HFFc6 (cell line): ENCODE data around the gene COL1A2. TPM values are rescaled to one million over a fixed set of nuclear protein-coding genes. Genes with fewer than 3 reads are reported as not detected.
A peak's percentile ranks its signal among the peaks of the same experiment; 100 is the strongest.

Source experiments
- DNase-seq: peaks from one replicate; pipeline ENCODE4 v3.0.0-alpha.2; 2018
- H3K27ac Mint-ChIP-seq: 2 replicates; pipeline ENCODE4 v1.8.0; 2020; ENCODE audit warnings: mild to moderate bottlenecking, mixed read lengths
- H3K27me3 Mint-ChIP-seq: 2 replicates; pipeline ENCODE4 v1.8.0; 2021; ENCODE audit warnings: mild to moderate bottlenecking, moderate library complexity, mixed read lengths; ENCODE audit not compliant: insufficient read depth
- H3K36me3 Mint-ChIP-seq: 2 replicates; pipeline ENCODE4 v1.8.0; 2021; ENCODE audit warnings: low read depth, mixed read lengths
- H3K4me1 Mint-ChIP-seq: 2 replicates; pipeline ENCODE4 v1.8.0; 2020; ENCODE audit warnings: low read depth, mixed read lengths
- H3K4me3 Mint-ChIP-seq: 2 replicates; pipeline ENCODE4 v1.8.0; 2020; ENCODE audit warnings: mild to moderate bottlenecking, moderate library complexity, mixed read lengths
- H3K9me3 Mint-ChIP-seq: 2 replicates; pipeline ENCODE4 v1.8.0; 2020; ENCODE audit warnings: mild to moderate bottlenecking, mixed read lengths
- CTCF ChIP-seq: fragments of 200-600 bp; sonication (generic); IDR thresholded peaks from 2 replicates; pipeline ENCODE4 v1.5.0; 2021; ENCODE audit warnings: antibody characterized with exemption, mild to moderate bottlenecking
- total RNA-seq, 6 experiments: library from RNA; stranded (reverse); fragmentation: NEBNext Ultra II Directional; extraction: Animal tissue kit (Norgen Biotek cat#: 25700); gene quantifications; 2 replicates in 1 of 6; 3 replicates in 5 of 6; pipeline ENCODE4 v1.2.3, GENCODE V29; 2021

COL1A2 gene
- total RNA-seq, 6 experiments from 2014 or later, result 3,728 to 6,317 (median 3,918) TPM

DNA sequence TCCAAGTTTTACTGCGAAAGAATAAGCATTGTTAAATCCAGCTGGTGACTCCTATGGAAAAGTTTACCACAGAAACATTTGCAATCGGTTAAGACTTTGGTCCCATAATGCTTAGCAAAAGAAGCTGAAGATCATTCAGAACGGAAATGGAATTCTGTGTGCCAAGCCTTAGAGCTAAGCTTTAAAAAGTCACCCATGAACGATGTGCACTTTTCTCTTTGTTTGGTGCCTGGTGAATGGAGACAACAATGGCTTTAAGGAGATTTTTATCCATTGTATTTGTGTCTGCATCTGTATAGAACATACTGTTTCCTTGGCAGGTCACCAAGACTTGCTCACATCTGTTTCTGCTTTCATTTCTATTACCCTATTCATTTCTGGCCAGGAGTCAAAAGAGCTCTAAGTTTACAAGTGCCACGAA is 26.3 kb upstream of the COL1A2 start:
- Mint-ChIP-seq H3K27me3 (no peaks in the 10 kb centered on the region), H3K27ac (peak overlapping the region; percentile 93), H3K36me3 (peaks cover 10% of the 10 kb centered on the region), H3K4me3 (peak overlapping the region; percentile 74), H3K9me3 (no peaks in the 10 kb centered on the region), H3K4me1 (peaks cover 87% of the 10 kb centered on the region)
- no peak for TF ChIP-seq CTCF
- peak; percentile 84 for DNase-seq

- peak overlapping the region; percentile 92 for H3K27ac Mint-ChIP-seq
- no peaks in the 10 kb centered on the region for H3K9me3 Mint-ChIP-seq
- H3K4me1 Mint-ChIP-seq, result peaks cover 83% of the 10 kb centered on the region
- peak; percentile 46; the same call in 1 of the 2 replicates for TF ChIP-seq CTCF
- peak overlapping the region; percentile 87 for H3K4me3 Mint-ChIP-seq
- H3K36me3 Mint-ChIP-seq, result peaks cover 19% of the 10 kb centered on the region
- no peaks in the 10 kb centered on the region for H3K27me3 Mint-ChIP-seq
- DNase-seq, result peak; percentile 88
Measured at GRCh38 chr7:94374231-94374630, 20.5 kb upstream of the COL1A2 start.

DNA sequence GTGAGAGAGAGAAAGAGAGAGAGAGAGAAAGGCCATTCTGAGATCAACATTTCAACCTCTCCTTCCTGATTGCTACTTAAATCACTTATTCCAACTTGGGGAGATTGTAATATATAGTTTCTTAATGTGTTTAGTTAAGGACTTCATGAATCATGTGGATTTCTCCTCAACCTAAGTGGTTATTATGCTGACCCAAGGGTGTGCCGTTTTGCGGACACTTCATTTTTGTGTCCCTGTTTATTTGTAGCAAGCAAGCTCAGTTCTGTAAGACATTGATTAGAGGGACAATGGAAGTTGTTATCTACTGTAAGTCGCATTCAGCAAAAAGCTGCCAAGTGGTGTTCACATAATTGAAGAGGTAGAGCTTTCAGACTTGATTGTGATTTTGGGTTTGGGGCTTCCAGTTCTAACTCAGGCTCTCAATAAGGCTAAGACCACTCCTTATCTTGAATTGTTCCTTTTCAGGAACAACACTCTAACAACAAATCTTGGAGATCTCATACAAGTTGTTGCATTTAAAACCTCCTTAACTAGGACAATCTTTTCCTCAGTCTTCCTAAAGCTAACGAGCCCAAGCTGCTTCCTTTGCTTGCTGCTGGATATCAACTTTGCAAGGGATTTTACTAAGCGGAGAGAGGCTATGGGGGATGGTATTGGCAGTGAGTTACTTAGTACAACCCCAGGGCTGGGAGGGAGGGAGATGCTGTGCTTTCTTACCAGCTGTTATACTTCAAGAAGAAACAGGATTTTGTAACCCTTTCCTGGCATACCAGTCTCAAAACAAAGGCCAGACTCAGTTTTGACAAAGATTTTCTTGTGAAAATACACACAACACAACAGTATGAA is 19.8 kb upstream of the COL1A2 start:
- TF ChIP-seq CTCF, result no peak
- DNase-seq, result peak; percentile 85
- Mint-ChIP-seq H3K4me1 (peaks cover 76% of the 10 kb centered on the region), H3K9me3 (no peaks in the 10 kb centered on the region), H3K27ac (peak overlapping the region; percentile 92), H3K27me3 (no peaks in the 10 kb centered on the region), H3K4me3 (peak overlapping the region; percentile 87), H3K36me3 (peaks cover 24% of the 10 kb centered on the region)

GRCh38 chr7:94375691-94376090 is 19.0 kb upstream of the COL1A2 start:
- no peaks in the 10 kb centered on the region for H3K9me3 Mint-ChIP-seq
- no peaks in the 10 kb centered on the region for H3K27me3 Mint-ChIP-seq
- peaks cover 71% of the 10 kb centered on the region for H3K4me1 Mint-ChIP-seq
- H3K27ac Mint-ChIP-seq, result peak overlapping the region; percentile 92
- TF ChIP-seq CTCF, result no peak
- H3K4me3 Mint-ChIP-seq, result peak overlapping the region; percentile 87
- DNase-seq, result peak; percentile 96
- peaks cover 24% of the 10 kb centered on the region for H3K36me3 Mint-ChIP-seq

DNA sequence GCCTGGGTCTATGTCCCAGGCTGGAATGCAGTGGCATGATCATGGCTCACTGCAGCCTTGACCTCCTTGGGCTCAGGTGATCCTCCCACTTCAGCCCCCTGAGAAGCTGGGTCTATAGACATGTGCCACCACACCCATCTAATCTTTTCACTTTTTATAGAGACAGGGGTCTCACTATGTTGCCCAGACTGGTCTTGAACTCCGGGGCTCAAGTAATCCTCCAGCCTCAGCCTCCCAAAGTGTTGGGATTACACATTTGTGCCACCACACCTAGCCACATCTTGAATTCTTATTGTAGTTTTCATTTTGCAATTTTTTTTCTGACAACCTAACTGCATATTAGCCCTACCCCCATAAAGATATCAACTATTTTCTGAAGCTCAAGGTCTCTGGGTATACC is 18.4 kb upstream of the COL1A2 start:
- Mint-ChIP-seq H3K27ac (peak overlapping the region; percentile 92), H3K4me3 (peak overlapping the region; percentile 87), H3K27me3 (no peaks in the 10 kb centered on the region), H3K36me3 (peaks cover 24% of the 10 kb centered on the region), H3K4me1 (peaks cover 71% of the 10 kb centered on the region), H3K9me3 (no peaks in the 10 kb centered on the region)
- TF ChIP-seq CTCF, result no peak
- DNase-seq, result no peak
